IMR-90 (cell line): ENCODE data around the gene DOCK7. TPM values are rescaled to one million over a fixed set of nuclear protein-coding genes. Genes with fewer than 3 reads are reported as not detected.
"Not testable (repeated sequence)": the region's sequence is repeated elsewhere in the genome, so short reads cannot be mapped to it uniquely, and the experiment has no call there.

Source experiments
- ATAC-seq: fragments of 200-7000 bp; cut with Tn5 transposase; 2 replicates; pipeline ENCODE4 v1.9.1; 2020; ENCODE audit warnings: low read depth, mild to moderate bottlenecking, moderate library complexity
- BruUV-seq: library from RNA; stranded (reverse); fragments of 400-500 nt; replicated peaks from 2 replicates; lab custom pipeline; 2021; lab: Mats Ljungman, UMichigan
- CTCF ChIA-PET: fragments of 300-600 bp; formaldehyde crosslinking; extraction: SDS; loops from one replicate; lab custom pipeline; 2021; ENCODE audit warnings: antibody characterized with exemption; lab: Yijun Ruan, JAX
- POLR2A ChIA-PET: fragments of 300-600 bp; sonication (Branson Sonifier 250); formaldehyde crosslinking; loops from one replicate; lab custom pipeline; 2022; ENCODE audit warnings: antibody characterized with exemption; ENCODE audit not compliant: unreplicated experiment; lab: Charles Lee
- DNase-seq: peaks from one replicate; pipeline ENCODE4 v3.0.0; 2013
- H2AFZ ChIP-seq: replicated peaks from 2 replicates; pipeline ENCODE3; 2013; ENCODE audit warnings: low read length, mild to moderate bottlenecking; ENCODE audit not compliant: poor library complexity
- H2AK5ac ChIP-seq: 2 replicates; pipeline ENCODE4 v1.6.1; 2013; ENCODE audit warnings: low read depth, low read length, inconsistent platforms
- H2AK9ac ChIP-seq: replicated peaks from 2 replicates; pipeline ENCODE3; 2013; ENCODE audit warnings: mild to moderate bottlenecking, low read depth, low read length, moderate library complexity; ENCODE audit not compliant: poor library complexity
- H2BK120ac ChIP-seq: 2 replicates; pipeline ENCODE4 v1.6.1; 2013; ENCODE audit warnings: low read depth, low read length, inconsistent platforms
- H2BK15ac ChIP-seq: 3 replicates; pipeline ENCODE4 v1.6.1; 2013; ENCODE audit warnings: low read depth, low read length, inconsistent platforms
- H2BK20ac ChIP-seq: 2 replicates; pipeline ENCODE4 v1.6.1; 2013; ENCODE audit warnings: low read depth, mild to moderate bottlenecking, inconsistent platforms, low read length, moderate library complexity
- H2BK5ac ChIP-seq: 2 replicates; pipeline ENCODE4 v1.6.1; 2013; ENCODE audit warnings: mild to moderate bottlenecking, low read depth, low read length, inconsistent platforms; ENCODE audit not compliant: poor library complexity, severe bottlenecking
- H3K14ac ChIP-seq: replicated peaks from 2 replicates; pipeline ENCODE4 v1.6.1; 2013; ENCODE audit warnings: low read depth, low read length, inconsistent platforms
- H3K18ac ChIP-seq: 2 replicates; pipeline ENCODE4 v1.6.1; 2013; ENCODE audit warnings: low read depth, low read length, control low read depth
- H3K23ac ChIP-seq: 2 replicates; pipeline ENCODE4 v1.6.1; 2013; ENCODE audit warnings: low read depth, low read length, inconsistent platforms
- H3K27ac ChIP-seq: 2 replicates; pipeline ENCODE4 v1.5.1; 2013; ENCODE audit warnings: mild to moderate bottlenecking, control low read depth, low read length; ENCODE audit not compliant: insufficient read depth
- H3K27me3 ChIP-seq: 2 replicates; pipeline ENCODE4 v1.6.1; 2013; ENCODE audit warnings: low read length; ENCODE audit not compliant: control insufficient read depth, insufficient read depth
- H3K36me3 ChIP-seq: 2 replicates; pipeline ENCODE4 v1.6.1; 2013; ENCODE audit warnings: low read length, mixed read lengths; ENCODE audit not compliant: control insufficient read depth, insufficient read depth
- H3K4ac ChIP-seq: 2 replicates; pipeline ENCODE4 v1.6.1; 2013; ENCODE audit warnings: low read depth, low read length, inconsistent platforms
- H3K4me1 ChIP-seq: 2 replicates; pipeline ENCODE4 v1.6.1; 2013; ENCODE audit warnings: low read length, mixed read lengths; ENCODE audit not compliant: control insufficient read depth, insufficient read depth
- H3K4me2 ChIP-seq: 2 replicates; pipeline ENCODE4 v1.6.1; 2013; ENCODE audit warnings: low read depth, mild to moderate bottlenecking, control low read depth, low read length, moderate library complexity
- H3K4me3 ChIP-seq: 2 replicates; pipeline ENCODE4 v1.5.1; 2013; ENCODE audit warnings: low read depth, mild to moderate bottlenecking, control low read depth, low read length, moderate library complexity; ENCODE audit not compliant: insufficient read depth
- H3K56ac ChIP-seq: 2 replicates; pipeline ENCODE4 v1.6.1; 2013; ENCODE audit warnings: low read length, inconsistent platforms; ENCODE audit not compliant: insufficient read depth; ENCODE audit errors: extremely low read depth
- H3K79me1 ChIP-seq, 2 experiments: 2 replicates each; pipeline ENCODE4 v1.6.1; 2013; ENCODE audit warnings: low read length in 2 of 2, inconsistent platforms in 1 of 2, low read depth in 1 of 2
- H3K9ac ChIP-seq: 2 replicates; pipeline ENCODE4 v1.6.1; 2013; ENCODE audit warnings: low read depth, low read length, control low read depth
- H3K9me1 ChIP-seq: 2 replicates; pipeline ENCODE4 v1.6.1; 2013; ENCODE audit warnings: low read length, inconsistent platforms; ENCODE audit not compliant: insufficient read depth
- H3K9me3 ChIP-seq: 2 replicates; pipeline ENCODE4 v1.6.1; 2013; ENCODE audit warnings: low read length; ENCODE audit not compliant: control insufficient read depth, insufficient read depth
- H4K20me1 ChIP-seq: 2 replicates; pipeline ENCODE4 v1.6.1; 2013; ENCODE audit warnings: low read length, inconsistent platforms; ENCODE audit not compliant: insufficient read depth
- H4K5ac ChIP-seq: 2 replicates; pipeline ENCODE4 v1.6.1; 2013; ENCODE audit warnings: mild to moderate bottlenecking, low read depth, low read length, control low read depth
- H4K8ac ChIP-seq, 2 experiments: 2 replicates each; pipeline ENCODE4 v1.6.1; 2013; ENCODE audit warnings: low read depth in 2 of 2, low read length in 2 of 2, control low read depth in 1 of 2, inconsistent platforms in 1 of 2
- H4K91ac ChIP-seq: 2 replicates; pipeline ENCODE4 v1.6.1; 2013; ENCODE audit warnings: low read depth, low read length, inconsistent platforms; ENCODE audit not compliant: insufficient read depth
- WGBS, 2 experiments: methylation state at CpG; one replicate each; pipeline versions ENCODE4 v1.1.5 to v1.1.7; 2013; ENCODE audit warnings: missing lambda C conversion rate in 2 of 2; ENCODE audit not compliant: insufficient read length in 1 of 2; ENCODE audit errors: extremely low coverage in 2 of 2; 5-methylcytosine and 5-hydroxymethylcytosine counted together
- dilution Hi-C: fragments of 300-500 bp; cut with HindIII; formaldehyde crosslinking; loops from one replicate; pipeline ENCODE4 v1.14.3; 2018; ENCODE audit warnings: low sequenced_read_pairs; ENCODE audit not compliant: unreplicated experiment
- in situ Hi-C: fragments of 300-500 bp; cut with MboI; formaldehyde crosslinking; loops from 3 replicates; pipeline ENCODE4 v1.14.3; 2019; ENCODE audit warnings: low sequenced_read_pairs, inconsistent platforms, mixed read lengths
- intact Hi-C: fragments of 100-400 bp; cut with micrococcal nuclease; formaldehyde crosslinking; loops from 2 replicates; pipeline ENCODE4 v1.10.0; 2022
- polyA plus RNA-seq, 3 experiments: library from polyadenylated mRNA; depleted of rRNA; stranded (reverse); fragments of >200 nt; gene quantifications; 2 replicates each; pipeline ENCODE4 v1.2.3, GENCODE V29; 2012; ENCODE audit warnings: low replicate concordance in 1 of 3
- total RNA-seq: library from RNA; depleted of rRNA; stranded (reverse); fragments of >200 nt; gene quantifications from 2 replicates; pipeline ENCODE4 v1.2.3, GENCODE V29; 2012

Gene DOCK7
- total and polyA plus RNA-seq, 2 of the 4 experiments (the other 2 are of a cell fraction) = 38.0 to 97.7 TPM

GRCh38 chr1:62567926-62568325 is 120.3 kb downstream of the DOCK7 start:
- H4K91ac ChIP-seq, H3K4ac ChIP-seq, H2AK9ac ChIP-seq, H2BK20ac ChIP-seq, H3K4me2 ChIP-seq, H3K4me1 ChIP-seq, H3K18ac ChIP-seq, POLR2A ChIA-PET, H3K14ac ChIP-seq, H3K27ac ChIP-seq, H2AK5ac ChIP-seq, H4K20me1 ChIP-seq, H3K27me3 ChIP-seq, DNase-seq, H2BK15ac ChIP-seq, H3K4me3 ChIP-seq, H4K8ac ChIP-seq, H3K9me3 ChIP-seq, dilution Hi-C loops, intact Hi-C loops, in situ Hi-C loops, H3K36me3 ChIP-seq, H4K5ac ChIP-seq, H2BK120ac ChIP-seq, ATAC-seq, H2BK5ac ChIP-seq, H3K79me1 ChIP-seq, H3K9ac ChIP-seq, BruUV-seq, H2AFZ ChIP-seq, H3K9me1 ChIP-seq, H3K23ac ChIP-seq, H3K56ac ChIP-seq: not testable (repeated sequence)
- no CpG with 5 or more reads among the region's 1 CpG for WGBS, 2 experiments
- CTCF ChIA-PET = interaction anchor here (0.6 kb wide), 2 partner anchors 67 to 167 kb away, joined by 3 read pairs; no protein-coding TSS in a partner anchor

GRCh38 chr1:62567182-62567581 is 121.0 kb downstream of the DOCK7 start:
- H4K91ac ChIP-seq, H3K4ac ChIP-seq, H4K20me1 ChIP-seq, BruUV-seq, H2AK5ac ChIP-seq, intact Hi-C loops, H3K23ac ChIP-seq, H3K36me3 ChIP-seq, in situ Hi-C loops, H3K9me1 ChIP-seq, H3K4me2 ChIP-seq, CTCF ChIA-PET, POLR2A ChIA-PET, H3K27ac ChIP-seq, H2BK15ac ChIP-seq, H3K56ac ChIP-seq, H2BK20ac ChIP-seq, H3K27me3 ChIP-seq, DNase-seq, H3K18ac ChIP-seq, H3K9ac ChIP-seq, H3K9me3 ChIP-seq, H2BK5ac ChIP-seq, H3K4me1 ChIP-seq, H4K8ac ChIP-seq, H2BK120ac ChIP-seq, H3K14ac ChIP-seq, H2AFZ ChIP-seq, dilution Hi-C loops, H3K4me3 ChIP-seq, H2AK9ac ChIP-seq, ATAC-seq, H4K5ac ChIP-seq: not testable (repeated sequence)
- WGBS, 2 experiments = no CpG with 5 or more reads among the region's 1 CpG
- peaks cover 12% of the 10 kb centered on the region in 2 experiments for H3K79me1 ChIP-seq
